GM23338 (cell line): ENCODE data around the gene RHOH. TPM values are rescaled to one million over a fixed set of nuclear protein-coding genes. Genes with fewer than 3 reads are reported as not detected.

Experiments
- ATAC-seq: fragments of 200-7000 bp; cut with Tn5 transposase; 3 replicates; pipeline ENCODE4 v1.9.1; 2020
- DNase-seq: peaks from one replicate; pipeline ENCODE4 v3.0.0-alpha.2; 2015; ENCODE audit warnings: low spot score
- H2AFZ ChIP-seq: fragments of 200-600 bp; sonication (generic); 2 replicates; pipeline ENCODE4 v1.8.0; 2016; ENCODE audit warnings: antibody characterized with exemption, mild to moderate bottlenecking, moderate library complexity
- H3F3A ChIP-seq: fragments of 200-600 bp; sonication (generic); replicated peaks from 2 replicates; pipeline ENCODE4 v1.8.0; 2017; ENCODE audit warnings: antibody characterized with exemption, mixed run types, low read depth
- H3K27ac ChIP-seq: fragments of 200-600 bp; sonication (generic); 2 replicates; pipeline ENCODE4 v1.6.1; 2016; ENCODE audit warnings: low read depth
- H3K27me3 ChIP-seq: fragments of 200-600 bp; sonication (generic); 2 replicates; pipeline ENCODE4 v1.8.0; 2016; ENCODE audit warnings: mild to moderate bottlenecking, mixed run types, moderate library complexity; ENCODE audit not compliant: insufficient read depth
- H3K36me3 ChIP-seq: fragments of 200-600 bp; sonication (generic); 2 replicates; pipeline ENCODE4 v1.8.0; 2016; ENCODE audit warnings: mild to moderate bottlenecking; ENCODE audit not compliant: insufficient read depth
- H3K4me1 ChIP-seq: fragments of 200-600 bp; sonication (generic); 2 replicates; pipeline ENCODE4 v1.8.0; 2016; ENCODE audit warnings: mild to moderate bottlenecking, moderate library complexity; ENCODE audit not compliant: insufficient read depth
- H3K4me2 ChIP-seq: fragments of 200-600 bp; sonication (generic); 2 replicates; pipeline ENCODE4 v1.7.1; 2017; ENCODE audit warnings: mixed run types
- H3K4me3 ChIP-seq: fragments of 200-600 bp; sonication (generic); 2 replicates; pipeline ENCODE4 v1.6.1; 2016; ENCODE audit warnings: mixed run types
- H3K79me2 ChIP-seq: fragments of 200-600 bp; sonication (generic); replicated peaks from 2 replicates; pipeline ENCODE4 v1.8.0; 2017; ENCODE audit warnings: mild to moderate bottlenecking; ENCODE audit not compliant: insufficient read depth
- H3K9me2 ChIP-seq: fragments of 200-600 bp; sonication (generic); 2 replicates; pipeline ENCODE4 v1.8.0; 2017; ENCODE audit not compliant: insufficient read depth
- H4K20me1 ChIP-seq: fragments of 200-600 bp; sonication (generic); replicated peaks from 2 replicates; pipeline ENCODE4 v1.8.0; 2017; ENCODE audit warnings: mild to moderate bottlenecking; ENCODE audit not compliant: insufficient read depth
- H3K27ac Mint-ChIP-seq: 2 replicates; pipeline ENCODE4 v1.8.0; 2020; ENCODE audit warnings: inconsistent platforms, mild to moderate bottlenecking, moderate library complexity, mixed read lengths
- H3K27me3 Mint-ChIP-seq: 3 replicates; pipeline ENCODE4 v1.8.0; 2022; ENCODE audit warnings: low read depth, mild to moderate bottlenecking, moderate library complexity, mixed read lengths, inconsistent platforms; ENCODE audit not compliant: insufficient read depth, poor library complexity
- H3K36me3 Mint-ChIP-seq: 3 replicates; pipeline ENCODE4 v1.8.0; 2021; ENCODE audit warnings: low read depth, mild to moderate bottlenecking, inconsistent platforms, moderate library complexity, mixed read lengths
- H3K4me1 Mint-ChIP-seq: 3 replicates; pipeline ENCODE4 v1.8.0; 2020; ENCODE audit warnings: mild to moderate bottlenecking, inconsistent platforms, mixed read lengths
- H3K4me3 Mint-ChIP-seq: 3 replicates; pipeline ENCODE4 v1.8.0; 2021; ENCODE audit warnings: moderate library complexity, mild to moderate bottlenecking, inconsistent platforms, mixed read lengths
- H3K9me3 Mint-ChIP-seq: 3 replicates; pipeline ENCODE4 v1.8.0; 2020; ENCODE audit warnings: moderate library complexity, mild to moderate bottlenecking, inconsistent platforms, mixed read lengths
- polyA plus RNA-seq: library from polyadenylated mRNA; unstranded; fragments of >200 nt; fragmentation: Nextera tagmentation; extraction: Ambion mirVana; gene quantifications from 2 replicates; pipeline ENCODE4 v1.2.1, GENCODE V29; 2016
- total RNA-seq: library from RNA; depleted of rRNA; stranded (reverse); fragments of >200 nt; shearing (Covaris generic); gene quantifications from 2 replicates; pipeline ENCODE4 v1.2.3, GENCODE V29; 2014
- TF ChIP-seq, protein P1 (sequence below): fragments of 250-450 bp; sonication (Bioruptor Pico); IDR thresholded peaks from 2 replicates; pipeline ENCODE4 v1.5.0; 2020; ENCODE audit warnings: mild to moderate bottlenecking, moderate library complexity
- TF ChIP-seq, protein P2 (sequence below): IDR thresholded peaks from one replicate; pipeline ENCODE4 v1.6.1; 2018; ENCODE audit warnings: antibody characterized with exemption; ENCODE audit not compliant: unreplicated experiment

The RHOH gene
- total and polyA plus RNA-seq, 2 experiments from 2014 or later: 2.2 to 3.7 TPM

DNA sequence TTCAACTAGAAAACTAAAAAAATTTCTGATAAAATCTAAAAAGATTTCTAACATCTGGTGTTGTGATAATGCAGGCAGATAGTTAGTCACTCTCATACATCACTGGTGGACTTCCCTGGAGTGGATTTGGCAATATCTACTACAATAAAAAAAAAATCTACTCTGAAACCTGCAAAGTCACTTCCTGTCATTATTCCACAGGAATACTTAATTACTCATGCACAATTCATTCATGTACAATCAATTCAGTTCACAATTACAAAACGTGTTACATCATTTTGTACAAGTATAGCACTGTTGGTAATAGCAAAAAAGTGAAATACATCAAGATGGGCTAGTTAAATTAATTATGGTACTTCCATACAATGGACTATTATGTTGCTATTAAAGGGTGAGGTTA lies 16.5 kb upstream of the RHOH start:
- no peaks in the 10 kb centered on the region for H3K36me3 ChIP-seq
- Mint-ChIP-seq H3K4me3 (no peak overlapping the region), H3K27ac (no peak overlapping the region), H3K9me3 (no peaks in the 10 kb centered on the region; the same call in 2 of the 3 replicates), H3K4me1 (peaks cover 22% of the 10 kb centered on the region), H3K36me3 (no peaks in the 10 kb centered on the region), H3K27me3 (peaks cover 8% of the 10 kb centered on the region)
- no peak for DNase-seq
- no peaks in the 10 kb centered on the region for H3K9me2 ChIP-seq
- peaks cover 17% of the 10 kb centered on the region for H3K4me1 ChIP-seq
- H3K4me2 ChIP-seq: no peak overlapping the region
- H3K27ac ChIP-seq: no peak overlapping the region
- H3K27me3 ChIP-seq: no peaks in the 10 kb centered on the region
- H2AFZ ChIP-seq: no peak overlapping the region
- TF ChIP-seq, protein P1, sequence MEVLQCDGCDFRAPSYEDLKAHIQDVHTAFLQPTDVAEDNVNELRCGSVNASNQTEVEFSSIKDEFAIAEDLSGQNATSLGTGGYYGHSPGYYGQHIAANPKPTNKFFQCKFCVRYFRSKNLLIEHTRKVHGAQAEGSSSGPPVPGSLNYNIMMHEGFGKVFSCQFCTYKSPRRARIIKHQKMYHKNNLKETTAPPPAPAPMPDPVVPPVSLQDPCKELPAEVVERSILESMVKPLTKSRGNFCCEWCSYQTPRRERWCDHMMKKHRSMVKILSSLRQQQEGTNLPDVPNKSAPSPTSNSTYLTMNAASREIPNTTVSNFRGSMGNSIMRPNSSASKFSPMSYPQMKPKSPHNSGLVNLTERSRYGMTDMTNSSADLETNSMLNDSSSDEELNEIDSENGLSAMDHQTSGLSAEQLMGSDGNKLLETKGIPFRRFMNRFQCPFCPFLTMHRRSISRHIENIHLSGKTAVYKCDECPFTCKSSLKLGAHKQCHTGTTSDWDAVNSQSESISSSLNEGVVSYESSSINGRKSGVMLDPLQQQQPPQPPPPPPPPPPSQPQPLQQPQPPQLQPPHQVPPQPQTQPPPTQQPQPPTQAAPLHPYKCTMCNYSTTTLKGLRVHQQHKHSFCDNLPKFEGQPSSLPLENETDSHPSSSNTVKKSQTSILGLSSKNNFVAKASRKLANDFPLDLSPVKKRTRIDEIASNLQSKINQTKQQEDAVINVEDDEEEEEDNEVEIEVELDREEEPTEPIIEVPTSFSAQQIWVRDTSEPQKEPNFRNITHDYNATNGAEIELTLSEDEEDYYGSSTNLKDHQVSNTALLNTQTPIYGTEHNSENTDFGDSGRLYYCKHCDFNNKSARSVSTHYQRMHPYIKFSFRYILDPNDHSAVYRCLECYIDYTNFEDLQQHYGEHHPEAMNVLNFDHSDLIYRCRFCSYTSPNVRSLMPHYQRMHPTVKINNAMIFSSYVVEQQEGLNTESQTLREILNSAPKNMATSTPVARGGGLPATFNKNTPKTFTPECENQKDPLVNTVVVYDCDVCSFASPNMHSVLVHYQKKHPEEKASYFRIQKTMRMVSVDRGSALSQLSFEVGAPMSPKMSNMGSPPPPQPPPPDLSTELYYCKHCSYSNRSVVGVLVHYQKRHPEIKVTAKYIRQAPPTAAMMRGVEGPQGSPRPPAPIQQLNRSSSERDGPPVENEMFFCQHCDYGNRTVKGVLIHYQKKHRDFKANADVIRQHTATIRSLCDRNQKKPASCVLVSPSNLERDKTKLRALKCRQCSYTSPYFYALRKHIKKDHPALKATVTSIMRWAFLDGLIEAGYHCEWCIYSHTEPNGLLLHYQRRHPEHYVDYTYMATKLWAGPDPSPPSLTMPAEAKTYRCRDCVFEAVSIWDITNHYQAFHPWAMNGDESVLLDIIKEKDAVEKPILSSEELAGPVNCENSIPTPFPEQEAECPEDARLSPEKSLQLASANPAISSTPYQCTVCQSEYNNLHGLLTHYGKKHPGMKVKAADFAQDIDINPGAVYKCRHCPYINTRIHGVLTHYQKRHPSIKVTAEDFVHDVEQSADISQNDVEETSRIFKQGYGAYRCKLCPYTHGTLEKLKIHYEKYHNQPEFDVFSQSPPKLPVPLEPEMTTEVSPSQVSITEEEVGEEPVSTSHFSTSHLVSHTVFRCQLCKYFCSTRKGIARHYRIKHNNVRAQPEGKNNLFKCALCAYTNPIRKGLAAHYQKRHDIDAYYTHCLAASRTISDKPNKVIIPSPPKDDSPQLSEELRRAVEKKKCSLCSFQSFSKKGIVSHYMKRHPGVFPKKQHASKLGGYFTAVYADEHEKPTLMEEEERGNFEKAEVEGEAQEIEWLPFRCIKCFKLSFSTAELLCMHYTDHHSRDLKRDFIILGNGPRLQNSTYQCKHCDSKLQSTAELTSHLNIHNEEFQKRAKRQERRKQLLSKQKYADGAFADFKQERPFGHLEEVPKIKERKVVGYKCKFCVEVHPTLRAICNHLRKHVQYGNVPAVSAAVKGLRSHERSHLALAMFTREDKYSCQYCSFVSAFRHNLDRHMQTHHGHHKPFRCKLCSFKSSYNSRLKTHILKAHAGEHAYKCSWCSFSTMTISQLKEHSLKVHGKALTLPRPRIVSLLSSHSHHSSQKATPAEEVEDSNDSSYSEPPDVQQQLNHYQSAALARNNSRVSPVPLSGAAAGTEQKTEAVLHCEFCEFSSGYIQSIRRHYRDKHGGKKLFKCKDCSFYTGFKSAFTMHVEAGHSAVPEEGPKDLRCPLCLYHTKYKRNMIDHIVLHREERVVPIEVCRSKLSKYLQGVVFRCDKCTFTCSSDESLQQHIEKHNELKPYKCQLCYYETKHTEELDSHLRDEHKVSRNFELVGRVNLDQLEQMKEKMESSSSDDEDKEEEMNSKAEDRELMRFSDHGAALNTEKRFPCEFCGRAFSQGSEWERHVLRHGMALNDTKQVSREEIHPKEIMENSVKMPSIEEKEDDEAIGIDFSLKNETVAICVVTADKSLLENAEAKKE (CRISPR knock-in tag): no peak
- TF ChIP-seq, protein P2, sequence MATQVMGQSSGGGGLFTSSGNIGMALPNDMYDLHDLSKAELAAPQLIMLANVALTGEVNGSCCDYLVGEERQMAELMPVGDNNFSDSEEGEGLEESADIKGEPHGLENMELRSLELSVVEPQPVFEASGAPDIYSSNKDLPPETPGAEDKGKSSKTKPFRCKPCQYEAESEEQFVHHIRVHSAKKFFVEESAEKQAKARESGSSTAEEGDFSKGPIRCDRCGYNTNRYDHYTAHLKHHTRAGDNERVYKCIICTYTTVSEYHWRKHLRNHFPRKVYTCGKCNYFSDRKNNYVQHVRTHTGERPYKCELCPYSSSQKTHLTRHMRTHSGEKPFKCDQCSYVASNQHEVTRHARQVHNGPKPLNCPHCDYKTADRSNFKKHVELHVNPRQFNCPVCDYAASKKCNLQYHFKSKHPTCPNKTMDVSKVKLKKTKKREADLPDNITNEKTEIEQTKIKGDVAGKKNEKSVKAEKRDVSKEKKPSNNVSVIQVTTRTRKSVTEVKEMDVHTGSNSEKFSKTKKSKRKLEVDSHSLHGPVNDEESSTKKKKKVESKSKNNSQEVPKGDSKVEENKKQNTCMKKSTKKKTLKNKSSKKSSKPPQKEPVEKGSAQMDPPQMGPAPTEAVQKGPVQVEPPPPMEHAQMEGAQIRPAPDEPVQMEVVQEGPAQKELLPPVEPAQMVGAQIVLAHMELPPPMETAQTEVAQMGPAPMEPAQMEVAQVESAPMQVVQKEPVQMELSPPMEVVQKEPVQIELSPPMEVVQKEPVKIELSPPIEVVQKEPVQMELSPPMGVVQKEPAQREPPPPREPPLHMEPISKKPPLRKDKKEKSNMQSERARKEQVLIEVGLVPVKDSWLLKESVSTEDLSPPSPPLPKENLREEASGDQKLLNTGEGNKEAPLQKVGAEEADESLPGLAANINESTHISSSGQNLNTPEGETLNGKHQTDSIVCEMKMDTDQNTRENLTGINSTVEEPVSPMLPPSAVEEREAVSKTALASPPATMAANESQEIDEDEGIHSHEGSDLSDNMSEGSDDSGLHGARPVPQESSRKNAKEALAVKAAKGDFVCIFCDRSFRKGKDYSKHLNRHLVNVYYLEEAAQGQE: no peak
- no peak for ATAC-seq
- no peaks in the 10 kb centered on the region for H3K79me2 ChIP-seq
- no peaks in the 10 kb centered on the region; the same call in 1 of the 2 replicates for H3F3A ChIP-seq
- H4K20me1 ChIP-seq: no peaks in the 10 kb centered on the region
- H3K4me3 ChIP-seq: no peak overlapping the region
